Smooth muscle cell of the brain vasculature (primary cell): ENCODE results near the gene ADAM21.
"Not testable (repeated sequence)": the region's sequence is repeated elsewhere in the genome, so short reads cannot be mapped to it uniquely, and the experiment has no call there.

Experiments used
- DNase-seq: peaks from one replicate; pipeline ENCODE4 v3.0.0-alpha.2; 2012; ENCODE audit warnings: low read depth, low spot score

ADAM21 gene

GRCh38 chr14:70477356-70478105 is 25.6 kb downstream of the ADAM21 start:
- not testable (repeated sequence) for DNase-seq

GRCh38 chr14:70489579-70490200 is 37.7 kb downstream of the ADAM21 start:
- DNase-seq, result no peak

GRCh38 chr14:70498191-70498590 is 46.2 kb downstream of the ADAM21 start:
- no peak for DNase-seq
